HuH-7 (cell line): ENCODE results near the gene SYTL5.

ENCODE experiments used
- DNase-seq: peaks from one replicate; pipeline ENCODE4 v3.0.0; 2011; ENCODE audit warnings: low spot score

The SYTL5 gene

GRCh38 chrX:38138900-38139299 lies 132.5 kb downstream of the SYTL5 start:
- DNase-seq = no peak

- no peak for DNase-seq
These were observed 136.3 kb downstream of the SYTL5 start for GRCh38 chrX:38142610-38143009.

- no peak for DNase-seq
These were observed 142.7 kb downstream of the SYTL5 start for GRCh38 chrX:38149016-38149415.

GRCh38 chrX:38150993-38151392 lies 144.6 kb downstream of the SYTL5 start:
- DNase-seq = no peak

- DNase-seq = no peak
These were observed 145.1 kb downstream of the SYTL5 start for GRCh38 chrX:38151441-38151840.

GRCh38 chrX:38154340-38154739 lies 148.0 kb downstream of the SYTL5 start:
- no peak for DNase-seq

- DNase-seq = no peak
These were observed 148.5 kb downstream of the SYTL5 start for GRCh38 chrX:38154818-38155217.

GRCh38 chrX:38156838-38157237 lies 150.5 kb downstream of the SYTL5 start:
- DNase-seq = no peak

GRCh38 chrX:38163193-38163592 lies 156.8 kb downstream of the SYTL5 start:
- DNase-seq = no peak

- DNase-seq = no peak
These were observed 158.7 kb downstream of the SYTL5 start for GRCh38 chrX:38165023-38165422.

GRCh38 chrX:38166478-38167083 lies 160.2 kb downstream of the SYTL5 start:
- no peak for DNase-seq

- no peak for DNase-seq
These were observed 164.2 kb downstream of the SYTL5 start for GRCh38 chrX:38170556-38170955.

GRCh38 chrX:38172596-38172995 lies 166.2 kb downstream of the SYTL5 start:
- no peak for DNase-seq

GRCh38 chrX:38175139-38175538 lies 168.8 kb downstream of the SYTL5 start:
- peak; percentile 38 for DNase-seq

- DNase-seq = no peak
These were observed 172.0 kb downstream of the SYTL5 start for GRCh38 chrX:38178396-38178795.
